GM18507 (cell line): Measurements from ENCODE around the gene DYNLT5.
A peak's percentile ranks its signal among the peaks of the same experiment; 100 is the strongest.
"Not testable (repeated sequence)": the region's sequence is repeated elsewhere in the genome, so short reads cannot be mapped to it uniquely, and the experiment has no call there.

Source experiments
- DNase-seq: peaks from one replicate; pipeline ENCODE4 v3.0.0; 2011; ENCODE audit warnings: low read depth; ENCODE audit not compliant: insufficient read length; ENCODE audit errors: extremely low spot score
- FAIRE-seq: peaks from 2 replicates; lab custom pipeline; 2011; peaks lifted over from hg19 to GRCh38; lab: Jason Lieb, UNC

Gene DYNLT5

GRCh38 chr1:66778969-66779368, 26.7 kb downstream of the DYNLT5 start:
- FAIRE-seq = peak; percentile 67

GRCh38 chr1:66779475-66780078, 27.3 kb downstream of the DYNLT5 start:
- FAIRE-seq (no peak), DNase-seq (no peak)

More at GRCh38 chr1:66778969-66779368, 26.7 kb downstream of the DYNLT5 start:
- DNase-seq = no peak

- FAIRE-seq, DNase-seq: not testable (repeated sequence)
Observed at GRCh38 chr1:66785800-66786199, 33.5 kb downstream of the DYNLT5 start.

GRCh38 chr1:66787641-66788040, 35.4 kb downstream of the DYNLT5 start:
- no peak for DNase-seq
- FAIRE-seq = peak; percentile 63

- DNase-seq (no peak), FAIRE-seq (peak; percentile 65)
Observed at GRCh38 chr1:66788231-66788939, 36.1 kb downstream of the DYNLT5 start.

- no peak for FAIRE-seq
- DNase-seq = no peak
Observed at GRCh38 chr1:66791621-66792610, 39.7 kb downstream of the DYNLT5 start.

- not testable (repeated sequence) for FAIRE-seq, DNase-seq
Observed at GRCh38 chr1:66795839-66796238, 43.6 kb downstream of the DYNLT5 start.

GRCh38 chr1:66809245-66809644, 57.0 kb downstream of the DYNLT5 start:
- DNase-seq (no peak), FAIRE-seq (no peak)

- DNase-seq (no peak), FAIRE-seq (no peak)
Observed at GRCh38 chr1:66809736-66810326, 57.6 kb downstream of the DYNLT5 start.

- no peak for FAIRE-seq
- no peak for DNase-seq
Observed at GRCh38 chr1:66824771-66825170, 72.5 kb downstream of the DYNLT5 start.
